H9 (cell line): Measurements from ENCODE around the gene CDYL2. TPM values are rescaled to one million over a fixed set of nuclear protein-coding genes. Genes with fewer than 3 reads are reported as not detected.

Source experiments
- DNase-seq: peaks from one replicate; pipeline ENCODE4 v3.0.0-alpha.2; 2017
- H2AFZ ChIP-seq: one replicate; pipeline ENCODE4 v1.6.1; 2013; ENCODE audit warnings: mild to moderate bottlenecking, low read length, control low read depth, moderate library complexity
- H2AK5ac ChIP-seq: 2 replicates; pipeline ENCODE4 v1.6.1; 2013; ENCODE audit warnings: low read length, control low read depth, mixed read lengths; ENCODE audit not compliant: insufficient read length
- H2BK120ac ChIP-seq: one replicate; pipeline ENCODE4 v1.6.1; 2013; ENCODE audit warnings: low read depth, mild to moderate bottlenecking, low read length, control low read depth, inconsistent platforms; ENCODE audit not compliant: poor library complexity, severe bottlenecking
- H2BK12ac ChIP-seq: 2 replicates; pipeline ENCODE4 v1.6.1; 2013; ENCODE audit warnings: low read length, control low read depth, mixed read lengths, low read depth; ENCODE audit not compliant: insufficient read length
- H2BK15ac ChIP-seq: 2 replicates; pipeline ENCODE4 v1.6.1; 2013; ENCODE audit warnings: low read depth, low read length, control low read depth
- H2BK20ac ChIP-seq: one replicate; pipeline ENCODE4 v1.6.1; 2013; ENCODE audit warnings: low read depth, mild to moderate bottlenecking, low read length, control low read depth, inconsistent platforms; ENCODE audit not compliant: poor library complexity, severe bottlenecking
- H2BK5ac ChIP-seq: 2 replicates; pipeline ENCODE4 v1.6.1; 2013; ENCODE audit warnings: low read length, control low read depth, mixed read lengths; ENCODE audit not compliant: insufficient read length
- H3K14ac ChIP-seq: 2 replicates; pipeline ENCODE4 v1.6.1; 2013; ENCODE audit warnings: low read length, control low read depth; ENCODE audit not compliant: insufficient read depth
- H3K18ac ChIP-seq: 2 replicates; pipeline ENCODE4 v1.6.1; 2013; ENCODE audit warnings: low read depth, mild to moderate bottlenecking, mixed read lengths, low read length, control low read depth; ENCODE audit not compliant: insufficient read length
- H3K23ac ChIP-seq: 2 replicates; pipeline ENCODE4 v1.6.1; 2013; ENCODE audit warnings: low read length, control low read depth, mixed read lengths, low read depth; ENCODE audit not compliant: insufficient read length
- H3K23me2 ChIP-seq: 2 replicates; pipeline ENCODE4 v1.6.1; 2013; ENCODE audit warnings: low read depth, mild to moderate bottlenecking, mixed read lengths, low read length, control low read depth; ENCODE audit not compliant: insufficient read length, poor library complexity, severe bottlenecking
- H3K27ac ChIP-seq: 2 replicates; pipeline ENCODE4 v1.5.1; 2013; ENCODE audit warnings: low read length, control low read depth, mixed read lengths, low read depth; ENCODE audit not compliant: insufficient read length
- H3K27me3 ChIP-seq: 2 replicates; pipeline ENCODE4 v1.6.1; 2013; ENCODE audit warnings: low read length, control low read depth, inconsistent platforms; ENCODE audit not compliant: insufficient read depth
- H3K4ac ChIP-seq: 2 replicates; pipeline ENCODE4 v1.6.1; 2013; ENCODE audit warnings: low read depth, mild to moderate bottlenecking, control low read depth, inconsistent platforms, low read length, moderate library complexity
- H3K4me1 ChIP-seq: 2 replicates; pipeline ENCODE4 v1.6.1; 2013; ENCODE audit warnings: low read length, control low read depth, inconsistent platforms; ENCODE audit not compliant: insufficient read depth
- H3K4me2 ChIP-seq: 2 replicates; pipeline ENCODE4 v1.6.1; 2013; ENCODE audit warnings: low read length, control low read depth, mixed read lengths; ENCODE audit not compliant: insufficient read length, insufficient read depth
- H3K56ac ChIP-seq: 2 replicates; pipeline ENCODE4 v1.6.1; 2013; ENCODE audit warnings: low read depth, mild to moderate bottlenecking, mixed read lengths, low read length, control low read depth; ENCODE audit not compliant: insufficient read length
- H3K79me1 ChIP-seq: 2 replicates; pipeline ENCODE4 v1.6.1; 2013; ENCODE audit warnings: low read depth, mild to moderate bottlenecking, moderate library complexity, low read length, control low read depth, inconsistent platforms; ENCODE audit not compliant: insufficient read depth, poor library complexity, severe bottlenecking
- H3K79me2 ChIP-seq: 2 replicates; pipeline ENCODE4 v1.6.1; 2013; ENCODE audit warnings: low read length, control low read depth, inconsistent platforms; ENCODE audit not compliant: insufficient read depth
- H3K9ac ChIP-seq: 2 replicates; pipeline ENCODE4 v1.6.1; 2013; ENCODE audit warnings: low read length, control low read depth, mixed read lengths; ENCODE audit not compliant: insufficient read length; ENCODE audit errors: extremely low read depth
- H3K9me3 ChIP-seq: one replicate; pipeline ENCODE4 v1.6.1; 2013; ENCODE audit warnings: low read depth, low read length, inconsistent platforms; ENCODE audit not compliant: control insufficient read depth
- H3T11ph ChIP-seq: one replicate; pipeline ENCODE4 v1.6.1; 2013; ENCODE audit warnings: mild to moderate bottlenecking, low read length, control low read depth, inconsistent platforms
- H4K20me1 ChIP-seq: one replicate; pipeline ENCODE4 v1.6.1; 2013; ENCODE audit not compliant: control insufficient read depth, insufficient read length, insufficient read depth
- H4K5ac ChIP-seq: 2 replicates; pipeline ENCODE4 v1.6.1; 2013; ENCODE audit warnings: low read depth, mild to moderate bottlenecking, mixed read lengths, low read length, control low read depth; ENCODE audit not compliant: insufficient read length
- H4K8ac ChIP-seq: replicated peaks from 2 replicates; pipeline ENCODE4 v1.6.1; 2013; ENCODE audit warnings: low read length, control low read depth, mixed read lengths, low read depth; ENCODE audit not compliant: insufficient read length
- H4K91ac ChIP-seq: 2 replicates; pipeline ENCODE4 v1.6.1; 2013; ENCODE audit warnings: low read depth, mild to moderate bottlenecking, moderate library complexity, mixed read lengths, low read length, control low read depth; ENCODE audit not compliant: insufficient read length
- H3K27ac Mint-ChIP-seq, 3 experiments: 2 replicates in 2 of 3; 3 replicates in 1 of 3; pipeline ENCODE4 v1.8.0; 2020 to 2021; ENCODE audit warnings: mixed read lengths in 3 of 3, mild to moderate bottlenecking in 1 of 3, moderate library complexity in 1 of 3
- H3K27me3 Mint-ChIP-seq: 2 replicates; pipeline ENCODE4 v1.8.0; 2021; ENCODE audit warnings: low read depth, mild to moderate bottlenecking, moderate library complexity, mixed read lengths
- H3K36me3 Mint-ChIP-seq, 3 experiments: 2 replicates in 2 of 3; 3 replicates in 1 of 3; pipeline ENCODE4 v1.8.0; 2020 to 2021; ENCODE audit warnings: low read depth in 3 of 3, mixed read lengths in 3 of 3; ENCODE audit not compliant: insufficient read depth in 1 of 3
- H3K4me1 Mint-ChIP-seq, 2 experiments: 2 replicates each; pipeline ENCODE4 v1.8.0; 2020; ENCODE audit warnings: mixed read lengths in 2 of 2
- H3K4me3 Mint-ChIP-seq, 2 experiments: 2 replicates in 1 of 2; 3 replicates in 1 of 2; pipeline ENCODE4 v1.8.0; 2020 to 2021; ENCODE audit warnings: mild to moderate bottlenecking in 2 of 2, mixed read lengths in 2 of 2, moderate library complexity in 1 of 2
- H3K9me3 Mint-ChIP-seq, 2 experiments: 2 replicates in 1 of 2; 3 replicates in 1 of 2; pipeline ENCODE4 v1.8.0; 2020; ENCODE audit warnings: mild to moderate bottlenecking in 2 of 2, mixed read lengths in 2 of 2, moderate library complexity in 1 of 2
- CTCF ChIP-seq: fragments of 200-600 bp; sonication (generic); conservative IDR thresholded peaks from 3 replicates; pipeline ENCODE4 v1.8.0; 2021; ENCODE audit warnings: antibody characterized with exemption, mild to moderate bottlenecking
- WGBS: extraction: QIAGEN DNeasy Blood & Tissue Kit; methylation state at CpG from one replicate; pipeline ENCODE4 v1.1.7; 2013; ENCODE audit warnings: missing lambda C conversion rate, low lambda C conversion rate, mixed read lengths; ENCODE audit not compliant: insufficient read length; ENCODE audit errors: extremely low coverage; 5-methylcytosine and 5-hydroxymethylcytosine counted together
- total RNA-seq: library from RNA; stranded (reverse); gene quantifications from 2 replicates; pipeline ENCODE4 v1.2.1, GENCODE V29; 2021

The CDYL2 gene
- total RNA-seq, 1 experiment from 2014 or later: 4.2 TPM

- Mint-ChIP-seq H3K27ac (no peak overlapping the region), H3K9me3 (peaks cover 0 to 17% of the 10 kb centered on the region in 2 experiments; a peak in 3 of 5 replicates), H3K4me1 (peaks cover 4 to 10% of the 10 kb centered on the region in 2 experiments), H3K36me3 (peaks cover 0 to 3% (median 0%) of the 10 kb centered on the region in 3 experiments; a peak in 1 of 7 replicates), H3K4me3 (no peak overlapping the region), H3K27me3 (no peaks in the 10 kb centered on the region; the same call in none of the 2 replicates)
- no peak overlapping the region for H3T11ph ChIP-seq
- no peaks in the 10 kb centered on the region for H4K20me1 ChIP-seq
- no peak overlapping the region for H3K4me2 ChIP-seq
- H3K9me3 ChIP-seq: no peaks in the 10 kb centered on the region
- no peaks in the 10 kb centered on the region for H3K27me3 ChIP-seq
- H3K27ac ChIP-seq: no peak overlapping the region
- no CpG with 5 or more reads among the region's 13 CpGs for WGBS
- DNase-seq: no peak
- no peak overlapping the region for H2BK15ac ChIP-seq
- no peak overlapping the region for H4K91ac ChIP-seq
- no peak overlapping the region for H3K56ac ChIP-seq
- H3K18ac ChIP-seq: no peak overlapping the region
- no peak overlapping the region for H2AK5ac ChIP-seq
- no peak overlapping the region for H2AFZ ChIP-seq
- no peak overlapping the region for H2BK5ac ChIP-seq
- H3K23ac ChIP-seq: no peak overlapping the region
- no peak overlapping the region for H2BK12ac ChIP-seq
- no peaks in the 10 kb centered on the region; the same call in 1 of the 2 replicates for H3K4me1 ChIP-seq
- no peak for TF ChIP-seq CTCF
- H4K5ac ChIP-seq: no peak overlapping the region
- H4K8ac ChIP-seq: no peak overlapping the region
- no peak overlapping the region for H3K9ac ChIP-seq
- H3K23me2 ChIP-seq: no peaks in the 10 kb centered on the region
- H3K14ac ChIP-seq: no peak overlapping the region
- no peak overlapping the region for H2BK20ac ChIP-seq
- no peaks in the 10 kb centered on the region for H3K79me1 ChIP-seq
- H3K79me2 ChIP-seq: no peaks in the 10 kb centered on the region
- no peak overlapping the region for H3K4ac ChIP-seq
- no peak overlapping the region for H2BK120ac ChIP-seq
Measured at GRCh38 chr16:80612461-80613017, 191.9 kb downstream of the CDYL2 start.
